Small intestine (tissue), 7 donors: ENCODE data around the gene WNT10A. TPM values are rescaled to one million over a fixed set of nuclear protein-coding genes. Genes with fewer than 3 reads are reported as not detected.

Source experiments
- DNase-seq, 2 donors: peaks; one replicate each; pipeline versions ENCODE4 v3.0.0 to v3.0.0-alpha.2; 2013
- FAIRE-seq: peaks from 2 replicates; lab custom pipeline; 2012; peaks lifted over from hg19 to GRCh38; lab: Jason Lieb, UNC
- H3K27ac ChIP-seq, 3 donors: one replicate each; pipeline ENCODE4 v1.5.1; 2013; ENCODE audit warnings: low read length in 2 of 3, mild to moderate bottlenecking in 2 of 3, control low read depth in 1 of 3, inconsistent platforms in 1 of 3, low read depth in 1 of 3, moderate library complexity in 1 of 3
- H3K27me3 ChIP-seq, 3 donors: one replicate each; pipeline ENCODE4 v1.6.1; 2013; ENCODE audit warnings: low read length in 3 of 3, inconsistent platforms in 1 of 3; ENCODE audit not compliant: control insufficient read depth in 3 of 3, insufficient read depth in 3 of 3
- H3K36me3 ChIP-seq, 3 donors: one replicate each; pipeline ENCODE4 v1.6.1; 2013; ENCODE audit warnings: low read length in 3 of 3, inconsistent platforms in 1 of 3, low read depth in 1 of 3, mild to moderate bottlenecking in 1 of 3, moderate library complexity in 1 of 3; ENCODE audit not compliant: control insufficient read depth in 3 of 3, insufficient read depth in 2 of 3
- H3K4me1 ChIP-seq, 3 donors: one replicate each; pipeline ENCODE4 v1.6.1; 2013; ENCODE audit warnings: low read length in 2 of 3, inconsistent platforms in 1 of 3, low read depth in 1 of 3, mild to moderate bottlenecking in 1 of 3, moderate library complexity in 1 of 3; ENCODE audit not compliant: control insufficient read depth in 3 of 3, insufficient read depth in 2 of 3
- H3K4me3 ChIP-seq, 3 donors: one replicate each; pipeline ENCODE4 v1.5.1; 2013; ENCODE audit warnings: low read length in 3 of 3, control low read depth in 1 of 3, inconsistent platforms in 1 of 3, low read depth in 1 of 3, mild to moderate bottlenecking in 1 of 3, moderate library complexity in 1 of 3
- H3K9me3 ChIP-seq, 2 donors: one replicate each; pipeline ENCODE4 v1.6.1; 2013; ENCODE audit warnings: low read depth in 1 of 2, low read length in 1 of 2; ENCODE audit not compliant: control insufficient read depth in 2 of 2, insufficient read depth in 1 of 2
- WGBS, 3 donors: extraction: QIAGEN DNeasy Blood & Tissue Kit; methylation state at CpG; one replicate each; pipeline ENCODE4 v1.1.7; 2013; 5-methylcytosine and 5-hydroxymethylcytosine counted together
- polyA plus RNA-seq, 4 donors: library from polyadenylated mRNA; stranded (reverse) in 3 of 4; unstranded in 1 of 4; fragments of 200-250 nt in 3 of 4; fragments of 120-200 nt in 1 of 4; gene quantifications; one replicate each; pipeline versions ENCODE4 v1.2.1 to v1.2.3, GENCODE V29; 2013
- donor health status: healthy with polysubstance abuse.
- donor health status: control.
- donor health status: control.
- donor health status: Bipolar disorder and iron deficiency.
- donor health status: healthy.

WNT10A gene
- polyA plus RNA-seq, 4 donors, result 0.07 to 2.4 (median 0.37) TPM; not detected in 1

GRCh38 chr2:218882866-218883366 is 2.3 kb downstream of the WNT10A start:
- Histone ChIP-seq H3K27ac (no peak overlapping the region), H3K36me3 (no peaks in the 10 kb centered on the region), H3K27me3 (peaks cover 0 to 90% (median 25%) of the 10 kb centered on the region in 3 donors), H3K9me3 (no peaks in the 10 kb centered on the region), H3K4me3 (no peak overlapping the region), H3K4me1 (peaks cover 0 to 17% (median 2%) of the 10 kb centered on the region in 3 donors)
- DNase-seq (no peak), FAIRE-seq (no peak)
- 62 to 69% (median 67%) methylated on average over 4 of the region's 4 CpGs for WGBS, 3 donors

- whole genome bisulfite sequencing, 3 donors, result 5 to 10% (median 7%) methylated on average over 56 to 89 of the region's 89 CpGs
Measured at GRCh38 chr2:218883491-218884490, 3.1 kb downstream of the WNT10A start.

GRCh38 chr2:218884519-218884918 is 3.9 kb downstream of the WNT10A start:
- Histone ChIP-seq H3K4me3 (no peak overlapping the region), H3K9me3 (no peaks in the 10 kb centered on the region), H3K27ac (no peak overlapping the region), H3K4me1 (peaks cover 0 to 14% (median 2%) of the 10 kb centered on the region in 3 donors), H3K27me3 (peaks cover 0 to 81% (median 18%) of the 10 kb centered on the region in 3 donors), H3K36me3 (no peaks in the 10 kb centered on the region)
- FAIRE-seq (no peak), DNase-seq (no peak)
- 87 to 90% (median 87%) methylated on average over 2 of the region's 2 CpGs for WGBS, 3 donors

More at GRCh38 chr2:218883491-218884490, 3.1 kb downstream of the WNT10A start:
- Histone ChIP-seq H3K4me1 (peaks cover 0 to 17% (median 2%) of the 10 kb centered on the region in 3 donors), H3K36me3 (no peaks in the 10 kb centered on the region), H3K27ac (peak overlapping the region in 1 of 3 donors; percentile 36), H3K4me3 (peak overlapping the region in 1 of 3 donors; percentile 43), H3K9me3 (no peaks in the 10 kb centered on the region), H3K27me3 (peaks cover 0 to 88% (median 19%) of the 10 kb centered on the region in 3 donors)
- DNase-seq, result peak; percentile 23 to 52
- no peak for FAIRE-seq

GRCh38 chr2:218885981-218886947 is 5.6 kb downstream of the WNT10A start:
- DNase-seq (no peak), FAIRE-seq (no peak)
- Histone ChIP-seq H3K9me3 (no peaks in the 10 kb centered on the region), H3K4me1 (peaks cover 0 to 7% (median 2%) of the 10 kb centered on the region in 3 donors), H3K4me3 (no peak overlapping the region), H3K27ac (peak overlapping the region in 1 of 3 donors; percentile 65), H3K27me3 (peaks cover 0 to 75% (median 6%) of the 10 kb centered on the region in 3 donors), H3K36me3 (no peaks in the 10 kb centered on the region)
- WGBS, 3 donors, result 34 to 51% (median 44%) methylated on average over 12 of the region's 12 CpGs

- peaks cover 0 to 7% (median 2%) of the 10 kb centered on the region in 3 donors for H3K4me1 ChIP-seq
- no peaks in the 10 kb centered on the region for H3K36me3 ChIP-seq
- WGBS, 3 donors, result 82 to 85% (median 84%) methylated on average over 3 of the region's 3 CpGs
- peaks cover 0 to 75% (median 4%) of the 10 kb centered on the region in 3 donors for H3K27me3 ChIP-seq
- FAIRE-seq (no peak), DNase-seq (no peak)
- no peak overlapping the region for H3K4me3 ChIP-seq
- no peaks in the 10 kb centered on the region for H3K9me3 ChIP-seq
- H3K27ac ChIP-seq, result peak overlapping the region in 1 of 3 donors; percentile 65
Measured at GRCh38 chr2:218887079-218887478, 6.4 kb downstream of the WNT10A start.

GRCh38 chr2:218888341-218888740 is 7.7 kb downstream of the WNT10A start:
- Histone ChIP-seq H3K36me3 (no peaks in the 10 kb centered on the region), H3K27me3 (peaks cover 0 to 73% (median 0%) of the 10 kb centered on the region in 3 donors), H3K4me1 (peaks cover 0 to 8% (median 2%) of the 10 kb centered on the region in 3 donors), H3K4me3 (no peak overlapping the region), H3K27ac (no peak overlapping the region), H3K9me3 (no peaks in the 10 kb centered on the region)
- DNase-seq, result no peak
- FAIRE-seq, result no peak
- WGBS, 3 donors, result 74 to 95% (median 92%) methylated on average over 5 of the region's 5 CpGs

GRCh38 chr2:218889937-218890336 is 9.3 kb downstream of the WNT10A start:
- peaks cover 0 to 75% (median 0%) of the 10 kb centered on the region in 3 donors for H3K27me3 ChIP-seq
- no peak for FAIRE-seq

More at GRCh38 chr2:218889937-218890336, 9.3 kb downstream of the WNT10A start:
- H3K4me1 ChIP-seq, result peaks cover 0 to 21% (median 0%) of the 10 kb centered on the region in 3 donors
- H3K36me3 ChIP-seq, result no peaks in the 10 kb centered on the region
- WGBS, 3 donors, result 88 to 96% (median 94%) methylated on average over 19 to 23 of the region's 23 CpGs
- DNase-seq, result no peak
- H3K9me3 ChIP-seq, result no peaks in the 10 kb centered on the region
- no peak overlapping the region for H3K4me3 ChIP-seq
- no peak overlapping the region for H3K27ac ChIP-seq
